NCI-H510A (cell line): ENCODE data around the gene USP37.

Source experiments
- DNase-seq: peaks from one replicate; lab custom pipeline; 2025; lab: John Stamatoyannopoulos, UW

Gene USP37

DNA sequence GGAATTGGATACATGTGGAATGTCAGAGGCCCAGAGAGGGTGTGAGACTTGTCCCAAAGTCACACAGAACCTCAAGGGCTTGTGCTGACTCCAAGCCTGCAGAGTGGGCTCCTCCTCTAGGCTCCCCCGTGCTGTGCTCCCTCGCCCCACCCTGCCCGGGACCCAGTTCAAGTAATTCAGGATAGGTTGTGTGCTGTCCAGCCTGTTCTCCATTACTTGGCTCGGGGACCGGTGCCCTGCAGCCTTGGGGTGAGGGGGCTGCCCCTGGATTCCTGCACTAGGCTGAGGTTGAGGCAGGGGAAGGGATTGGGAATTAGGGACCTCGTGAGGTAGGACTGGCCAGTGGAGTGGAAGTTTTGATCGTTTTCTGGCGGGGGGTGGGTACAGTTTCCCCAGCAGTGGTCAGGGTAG, 165.7 kb downstream of the USP37 start:
- no peak for DNase-seq

- DNase-seq: no peak
Observed at GRCh38 chr2:218401890-218402289, 166.3 kb downstream of the USP37 start.

DNA sequence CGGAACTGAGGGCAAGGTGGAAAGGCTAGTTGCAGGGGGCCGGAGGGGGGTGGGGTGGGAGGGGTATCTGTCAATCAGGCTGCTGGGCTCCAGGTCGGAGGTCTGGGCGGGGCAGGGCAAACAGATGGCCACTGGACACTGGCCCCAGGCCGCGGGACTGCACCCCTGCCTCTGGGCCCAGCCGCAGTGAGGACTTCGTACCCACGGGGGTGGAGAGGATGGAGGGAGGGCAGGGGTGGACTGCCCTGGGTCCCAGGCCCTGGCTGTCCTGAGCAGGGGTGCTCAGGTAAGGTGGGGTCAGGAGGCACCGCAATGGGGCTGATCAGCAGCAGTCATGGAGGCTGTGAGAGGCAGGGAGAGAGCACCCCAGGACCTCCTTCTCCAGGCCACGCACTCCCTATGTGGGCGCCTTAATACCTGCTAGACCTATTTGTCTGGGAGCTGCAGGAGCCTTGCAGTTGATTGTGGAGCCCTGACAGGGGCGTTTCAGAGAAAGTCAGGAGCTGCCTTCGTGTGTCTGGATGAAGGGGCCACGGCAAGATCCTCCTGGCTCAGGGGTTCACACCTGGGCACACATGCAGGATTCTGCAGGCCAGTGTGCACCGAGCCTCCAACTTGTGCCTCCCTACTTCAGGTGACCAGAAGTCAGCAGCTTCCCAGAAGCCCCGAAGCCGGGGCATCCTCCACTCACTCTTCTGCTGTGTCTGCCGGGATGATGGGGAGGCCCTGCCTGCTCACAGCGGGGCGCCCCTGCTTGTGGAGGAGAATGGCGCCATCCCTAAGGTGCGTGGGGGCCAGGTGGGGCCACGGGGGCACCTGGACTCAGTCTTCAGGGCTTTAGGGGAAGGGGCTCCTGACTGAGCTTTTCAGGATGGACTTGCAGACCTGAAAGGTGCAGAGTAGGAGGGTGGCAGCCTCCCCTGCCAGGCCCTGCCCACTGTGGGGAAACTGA, 166.9 kb downstream of the USP37 start:
- DNase-seq: no peak
